DOHH2 (cell line): ENCODE data around the gene HPCA.

Experiments used
- CTCF ChIP-seq: fragments of 200-600 bp; sonication (generic); IDR thresholded peaks from one replicate; pipeline ENCODE4 v1.5.1; 2014; ENCODE audit warnings: antibody characterized with exemption, mild to moderate bottlenecking, low read depth, low read length; ENCODE audit not compliant: poor library complexity, severe bottlenecking
- EZH2phosphoT487 ChIP-seq: fragments of 200-600 bp; sonication (generic); IDR thresholded peaks from 2 replicates; pipeline ENCODE4 v1.6.1; 2017; ENCODE audit warnings: borderline replicate concordance, mild to moderate bottlenecking, antibody characterized with exemption, low read length, moderate library complexity, mixed read lengths

- TF ChIP-seq CTCF = no peak
- no peak for TF ChIP-seq EZH2phosphoT487
These were observed 39.3 kb downstream of the HPCA start for GRCh38 chr1:32925403-32926162.
